ENCODE measurements around the gene FBXL20.

GRCh38 chr17:39251997-39252396, 149.4 kb downstream of the FBXL20 start:
- no peak for TF ChIP-seq CTCF (IDR thresholded peaks at IDR 0.05)
- no peak for TF ChIP-seq EP300 (IDR thresholded peaks at IDR 0.05; ENCODE audit: low read depth)
